ENCODE results near the gene STK40.

- TF ChIP-seq CTCF (conservative IDR thresholded peaks at IDR 0.05 in 1 of 2, IDR thresholded peaks at IDR 0.05 in 1 of 2; ENCODE audit: extremely low read depth in 1 of 2, insufficient read depth in 1 of 2, low read depth in 1 of 2, low read length in 2 of 2) (no peak), EZH2 (IDR thresholded peaks at IDR 0.05; ENCODE audit: borderline replicate concordance, low read length) (no peak)
These were observed 25.7 kb downstream of the STK40 start for GRCh38 chr1:36359911-36360550.

Data from mammary epithelial cell (primary cell).